DMS79 (cell line): Measurements from ENCODE around the gene CELF4.
A peak's percentile ranks its signal among the peaks of the same experiment; 100 is the strongest.

Experiments used
- DNase-seq: peaks from one replicate; lab custom pipeline; 2025; lab: John Stamatoyannopoulos, UW

CELF4 gene

GRCh38 chr18:37524139-37524497 is 41.5 kb downstream of the CELF4 start:
- DNase-seq, result no peak

GRCh38 chr18:37521510-37522465 is 43.8 kb downstream of the CELF4 start:
- no peak for DNase-seq

GRCh38 chr18:37520508-37520907 is 45.1 kb downstream of the CELF4 start:
- DNase-seq, result no peak

GRCh38 chr18:37519510-37520135 is 46.0 kb downstream of the CELF4 start:
- DNase-seq, result no peak

DNA sequence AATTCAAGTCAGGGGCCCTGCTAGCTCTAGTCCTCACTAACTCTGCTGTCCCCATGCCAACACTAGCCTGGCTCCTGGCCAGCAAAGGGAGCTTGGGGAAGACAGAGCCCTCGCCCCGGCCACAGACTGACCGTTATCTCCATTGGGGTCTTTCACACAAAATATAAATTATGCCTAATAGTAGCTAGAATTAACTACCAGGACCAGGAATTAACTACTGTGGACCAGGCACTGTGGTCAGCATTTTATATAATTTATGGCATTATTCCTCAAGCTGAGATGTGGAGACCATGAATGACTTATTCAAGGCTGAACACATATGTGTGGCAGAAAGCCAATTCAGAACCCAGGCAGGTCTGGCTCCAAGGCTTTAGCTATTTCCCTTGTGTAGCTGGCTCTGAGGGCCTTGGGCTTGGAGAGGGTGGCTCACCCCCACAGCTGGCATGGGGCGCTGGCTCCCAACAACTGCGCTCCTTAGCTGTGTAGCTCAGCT is 49.2 kb downstream of the CELF4 start:
- DNase-seq, result peak; percentile 61

DNA sequence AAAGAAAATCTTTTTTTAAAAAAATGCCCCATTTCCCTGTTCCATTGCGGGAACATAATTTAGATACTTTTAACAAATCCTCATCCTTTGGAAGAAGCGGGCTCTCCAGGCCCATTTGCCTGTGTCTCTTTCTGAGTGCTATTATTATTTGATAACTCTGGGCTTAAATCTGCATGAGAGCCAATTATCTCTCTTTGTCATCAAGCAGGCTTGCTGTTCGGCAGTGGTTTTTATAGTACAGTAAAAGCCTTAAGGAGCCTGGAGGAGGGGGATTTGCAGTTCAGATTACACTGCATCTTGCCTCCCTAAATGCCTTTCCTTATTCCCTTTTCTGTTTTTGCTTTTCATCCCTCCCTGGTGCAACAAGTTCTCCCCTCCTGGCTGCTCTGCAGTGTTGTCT is 50.6 kb downstream of the CELF4 start:
- peak; percentile 85 for DNase-seq

DNA sequence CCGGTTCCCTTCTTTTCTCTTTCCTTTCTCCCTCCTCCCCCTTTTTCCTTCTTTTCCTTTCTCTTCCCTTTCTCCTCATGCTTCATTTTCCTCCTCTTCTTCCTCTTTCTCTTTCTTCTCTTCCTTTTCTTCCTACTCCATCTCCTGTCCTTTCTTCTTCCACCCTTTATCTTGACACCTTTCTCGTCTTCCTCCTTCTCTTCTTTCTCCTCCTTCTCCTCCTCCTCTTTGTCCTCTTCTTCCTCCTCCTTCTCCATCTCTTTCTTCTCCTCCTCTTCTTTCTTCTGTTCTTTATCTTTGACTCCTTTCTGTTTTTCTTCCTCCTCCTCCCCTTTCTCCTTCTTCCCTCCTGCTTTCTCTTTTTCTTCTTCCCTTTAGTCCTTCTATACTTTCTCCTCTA is 53.2 kb downstream of the CELF4 start:
- DNase-seq, result no peak

DNA sequence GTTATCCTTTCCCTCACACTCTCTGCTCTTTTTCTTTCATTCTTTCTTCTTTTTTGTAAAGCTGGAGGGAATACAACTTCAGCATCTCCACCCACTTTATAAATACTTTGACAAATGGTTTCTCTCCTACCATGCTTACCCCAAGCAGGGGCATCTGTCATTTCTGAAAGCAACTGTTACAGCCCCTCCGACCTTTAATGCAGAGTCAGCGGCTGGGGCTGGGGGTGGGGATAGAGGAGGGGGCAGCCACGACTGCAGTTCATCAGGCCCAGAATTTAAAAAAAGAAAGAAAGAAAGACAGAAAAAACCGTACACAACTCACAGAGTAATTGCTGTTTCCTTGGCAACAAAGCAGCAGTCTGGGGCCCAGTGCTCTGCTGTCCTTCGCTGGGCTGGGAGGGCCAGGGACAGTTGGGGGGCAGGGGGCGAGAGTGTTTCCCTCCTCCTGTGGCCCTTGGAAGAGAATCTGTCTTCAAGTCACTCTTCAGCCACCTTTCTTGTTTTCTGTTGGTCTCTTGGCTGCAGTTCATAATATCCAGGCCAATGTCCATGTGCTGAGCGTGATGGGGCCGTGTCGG is 53.8 kb downstream of the CELF4 start:
- DNase-seq, result no peak

DNA sequence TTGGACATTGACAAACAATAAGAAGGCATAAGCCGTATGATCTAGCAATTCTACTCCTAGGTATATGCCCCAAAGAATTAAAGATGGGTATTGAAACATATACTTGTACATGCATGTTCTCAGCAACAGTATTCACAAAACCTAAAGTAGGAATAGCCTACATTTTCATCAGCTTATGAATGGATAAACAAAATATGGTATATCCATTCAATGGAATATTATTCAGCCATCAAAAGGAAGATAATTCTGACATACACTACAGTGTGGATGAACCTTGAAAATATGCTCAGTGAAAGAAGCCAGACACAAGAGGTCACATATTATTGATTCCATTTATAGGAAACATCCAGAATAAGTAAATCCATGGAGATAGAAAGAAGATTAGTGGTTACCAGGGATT is 56.0 kb downstream of the CELF4 start:
- DNase-seq, result no peak

GRCh38 chr18:37508207-37508606 is 57.4 kb downstream of the CELF4 start:
- DNase-seq, result peak; percentile 82

GRCh38 chr18:37507239-37507638 is 58.4 kb downstream of the CELF4 start:
- DNase-seq, result no peak

- DNase-seq, result no peak
These were observed 59.6 kb downstream of the CELF4 start for GRCh38 chr18:37506001-37506400.

- DNase-seq, result no peak
These were observed 60.3 kb downstream of the CELF4 start for GRCh38 chr18:37505321-37505720.

DNA sequence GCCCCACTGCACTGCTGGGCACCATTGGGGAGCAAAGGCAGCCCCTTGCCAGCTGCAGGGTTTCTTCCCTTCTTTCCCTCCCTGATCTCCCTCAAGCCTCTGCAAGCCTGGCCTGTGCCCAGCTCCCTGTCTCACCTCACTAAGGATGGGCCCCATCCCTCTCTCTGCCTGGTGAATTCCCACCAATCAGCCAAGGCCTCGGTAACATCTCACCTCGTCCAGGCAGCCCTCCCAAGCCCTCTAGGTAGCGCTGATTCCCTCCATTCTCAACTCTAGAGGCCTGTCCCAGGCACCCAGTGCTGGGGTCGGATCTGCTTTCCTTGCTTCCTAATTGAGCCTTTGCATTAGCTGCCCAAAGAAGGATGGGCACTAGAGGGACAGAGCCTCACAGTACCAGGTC is 63.0 kb downstream of the CELF4 start:
- no peak for DNase-seq

GRCh38 chr18:37502036-37502435 is 63.6 kb downstream of the CELF4 start:
- DNase-seq, result no peak

GRCh38 chr18:37501136-37501535 is 64.5 kb downstream of the CELF4 start:
- no peak for DNase-seq

GRCh38 chr18:37499913-37500312 is 65.7 kb downstream of the CELF4 start:
- DNase-seq, result no peak

DNA sequence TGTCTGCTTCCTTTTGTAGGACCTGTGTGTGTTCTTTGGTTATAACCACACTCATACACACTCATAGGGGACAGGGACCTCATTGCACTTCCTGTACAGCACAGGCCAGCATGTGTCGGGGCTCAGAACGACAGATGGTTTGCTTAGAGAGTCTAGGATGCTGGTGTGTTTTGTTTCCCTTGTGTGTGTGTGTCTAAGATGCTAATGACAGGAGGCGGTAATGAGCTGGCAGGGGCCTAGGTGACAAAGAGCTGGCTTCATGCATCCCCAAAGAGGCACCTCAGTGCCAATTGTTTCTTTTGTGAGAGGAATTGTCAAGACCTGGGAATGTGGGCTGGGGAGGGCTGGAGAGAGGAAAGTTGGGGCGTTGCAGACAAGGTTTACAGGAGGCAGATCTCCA is 66.6 kb downstream of the CELF4 start:
- DNase-seq, result no peak

DNA sequence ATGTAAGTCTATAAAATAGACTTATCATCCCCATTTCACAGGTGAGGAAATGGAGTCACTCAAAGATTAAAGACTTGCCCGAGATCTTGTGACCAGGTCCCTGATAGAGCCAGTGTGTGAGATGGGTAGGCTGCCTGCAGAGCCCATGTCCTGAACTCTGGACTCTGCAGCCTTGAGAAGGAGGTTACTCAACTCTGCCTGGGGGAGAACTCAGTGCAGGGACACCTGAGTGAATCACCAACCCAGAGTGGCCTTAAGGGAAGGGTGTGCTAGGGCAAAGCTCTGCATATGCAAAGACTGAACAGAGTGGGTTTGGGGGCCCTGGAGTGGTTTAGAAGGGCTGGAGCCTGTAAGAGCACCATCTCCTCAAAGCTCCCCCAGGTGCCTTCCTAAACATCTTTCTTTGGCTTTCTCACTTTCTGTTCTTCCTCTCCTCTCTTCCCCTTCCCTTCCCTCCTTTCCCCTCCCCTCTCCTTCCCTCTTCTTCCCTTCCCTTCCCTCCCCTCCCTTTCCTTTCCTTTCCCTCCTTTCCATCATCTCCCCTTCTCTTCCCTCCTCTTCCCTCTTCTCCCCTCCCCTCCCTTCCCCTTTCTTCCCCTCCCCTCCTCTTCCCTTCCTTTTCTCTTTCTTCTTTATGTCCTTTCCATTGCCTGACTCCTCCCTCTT is 67.6 kb downstream of the CELF4 start:
- no peak for DNase-seq

GRCh38 chr18:37496568-37496967 is 69.0 kb downstream of the CELF4 start:
- no peak for DNase-seq

DNA sequence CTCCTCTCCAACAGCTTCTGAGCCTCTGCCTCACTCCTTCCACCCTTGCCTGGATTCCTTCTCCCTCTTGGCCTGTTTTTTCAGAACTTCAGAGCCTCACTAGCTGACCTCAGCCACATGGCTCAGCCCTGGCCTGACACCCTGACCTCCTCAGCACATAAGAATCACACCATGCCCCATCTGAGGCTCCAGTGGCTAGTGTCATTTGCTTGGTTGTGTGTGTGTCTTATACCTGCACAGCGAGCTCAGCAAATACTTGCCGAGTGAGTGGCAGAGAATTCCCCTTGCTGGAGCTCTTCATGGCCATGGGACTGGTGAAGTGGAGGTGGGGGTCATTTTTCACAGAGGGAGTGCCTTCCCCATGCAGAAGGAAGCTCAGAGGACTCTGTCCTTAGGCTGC is 70.2 kb downstream of the CELF4 start:
- DNase-seq, result no peak

- DNase-seq, result no peak
These were observed 71.2 kb downstream of the CELF4 start for GRCh38 chr18:37494406-37494805.
